ENCODE data around the gene CKB. TPM values are rescaled to one million over a fixed set of nuclear protein-coding genes. Genes with fewer than 3 reads are reported as not detected.

CKB gene
- total RNA-seq, 1 donor from 2014 or later, result 178 TPM

DNA sequence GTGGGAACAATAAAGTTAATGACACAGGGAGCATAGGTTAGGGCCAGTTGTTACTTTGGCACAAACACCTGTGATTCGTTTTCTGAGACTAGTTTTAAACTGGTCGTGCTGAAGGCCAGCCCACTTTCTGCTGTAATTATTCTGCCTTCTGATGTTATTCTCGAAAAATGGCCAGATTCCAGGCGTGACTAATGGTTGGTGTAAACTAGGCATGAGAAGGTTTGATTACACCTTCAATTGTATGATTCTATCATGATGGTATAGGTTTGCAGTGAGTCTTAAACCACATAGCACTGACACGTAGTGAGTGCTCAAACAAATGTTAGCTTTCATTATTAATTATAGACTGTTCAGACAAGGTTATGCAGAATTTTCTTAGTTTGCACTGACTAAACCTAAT lies 39.0 kb downstream of the CKB start:
- Histone ChIP-seq H3K9me3 (ENCODE audit: insufficient read depth, low read depth, low read length) (no peaks in the 10 kb centered on the region), H2AFZ (ENCODE audit: low read depth, low read length) (no peak overlapping the region), H3K4me3 (ENCODE audit: insufficient read depth, low read depth, low read length) (no peak overlapping the region), H3K27ac (ENCODE audit: low read depth, low read length) (peak overlapping the region; percentile 48), H3K4me2 (ENCODE audit: low read length) (peak overlapping the region; percentile 59), H3K4me1 (ENCODE audit: insufficient read depth, low read length) (peaks cover 7% of the 10 kb centered on the region), H3K36me3 (ENCODE audit: insufficient read depth, low read length) (peaks cover 25% of the 10 kb centered on the region), H3K79me2 (ENCODE audit: insufficient read depth, low read length) (peaks cover 16% of the 10 kb centered on the region), H3K27me3 (ENCODE audit: insufficient read depth, low read length) (no peaks in the 10 kb centered on the region), H3K9ac (ENCODE audit: low read length) (no peak overlapping the region), H4K20me1 (ENCODE audit: insufficient read depth, low read length) (peaks cover 36% of the 10 kb centered on the region)
- no peak for TF ChIP-seq EZH2 (IDR thresholded peaks at IDR 0.05; ENCODE audit: insufficient read depth, low read length)
- TF ChIP-seq, protein P1, sequence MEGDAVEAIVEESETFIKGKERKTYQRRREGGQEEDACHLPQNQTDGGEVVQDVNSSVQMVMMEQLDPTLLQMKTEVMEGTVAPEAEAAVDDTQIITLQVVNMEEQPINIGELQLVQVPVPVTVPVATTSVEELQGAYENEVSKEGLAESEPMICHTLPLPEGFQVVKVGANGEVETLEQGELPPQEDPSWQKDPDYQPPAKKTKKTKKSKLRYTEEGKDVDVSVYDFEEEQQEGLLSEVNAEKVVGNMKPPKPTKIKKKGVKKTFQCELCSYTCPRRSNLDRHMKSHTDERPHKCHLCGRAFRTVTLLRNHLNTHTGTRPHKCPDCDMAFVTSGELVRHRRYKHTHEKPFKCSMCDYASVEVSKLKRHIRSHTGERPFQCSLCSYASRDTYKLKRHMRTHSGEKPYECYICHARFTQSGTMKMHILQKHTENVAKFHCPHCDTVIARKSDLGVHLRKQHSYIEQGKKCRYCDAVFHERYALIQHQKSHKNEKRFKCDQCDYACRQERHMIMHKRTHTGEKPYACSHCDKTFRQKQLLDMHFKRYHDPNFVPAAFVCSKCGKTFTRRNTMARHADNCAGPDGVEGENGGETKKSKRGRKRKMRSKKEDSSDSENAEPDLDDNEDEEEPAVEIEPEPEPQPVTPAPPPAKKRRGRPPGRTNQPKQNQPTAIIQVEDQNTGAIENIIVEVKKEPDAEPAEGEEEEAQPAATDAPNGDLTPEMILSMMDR (IDR thresholded peaks at IDR 0.05; ENCODE audit: insufficient read depth, low read depth, low read length), result no peak
- no peaks in the 10 kb centered on the region for H3K27me3 Mint-ChIP-seq (ENCODE audit: low read depth, unreplicated experiment)
- peaks cover 2% of the 10 kb centered on the region for H3K4me1 Mint-ChIP-seq (ENCODE audit: low read depth, unreplicated experiment)
- DNase-seq (ENCODE audit: low read depth) (peak; percentile 92), FAIRE-seq (no peak)
- H3K27ac Mint-ChIP-seq (ENCODE audit: unreplicated experiment), result no peak overlapping the region
- no peak overlapping the region for H3K4me3 Mint-ChIP-seq (ENCODE audit: unreplicated experiment)
- H3K36me3 Mint-ChIP-seq (ENCODE audit: low read depth, unreplicated experiment), result peaks cover 20% of the 10 kb centered on the region
- no peaks in the 10 kb centered on the region for H3K9me3 Mint-ChIP-seq (ENCODE audit: unreplicated experiment)

DNA sequence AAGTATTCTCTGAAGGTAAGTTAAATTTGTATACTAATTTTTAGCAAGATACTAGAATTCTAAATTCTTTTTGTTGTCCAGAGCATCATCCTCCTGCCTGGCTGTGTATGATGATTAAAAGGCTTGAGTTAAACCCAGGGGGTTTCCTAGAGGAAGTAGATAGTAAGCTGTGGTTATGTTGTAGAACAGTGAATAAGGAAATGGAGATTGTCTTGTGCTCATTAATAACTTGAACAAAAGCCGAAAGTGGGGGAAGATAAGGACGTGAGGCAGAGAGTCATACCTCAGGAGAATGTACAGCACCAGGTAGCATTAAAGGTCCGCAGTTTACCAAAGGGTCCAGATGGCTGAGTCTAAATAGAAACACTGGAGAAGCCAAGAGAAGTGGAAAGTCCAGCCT lies 42.0 kb downstream of the CKB start:
- Histone ChIP-seq H3K4me3 (ENCODE audit: insufficient read depth, low read depth, low read length) (no peak overlapping the region), H3K36me3 (ENCODE audit: insufficient read depth, low read length) (peaks cover 27% of the 10 kb centered on the region), H3K4me2 (ENCODE audit: low read length) (no peak overlapping the region), H3K9me3 (ENCODE audit: insufficient read depth, low read depth, low read length) (no peaks in the 10 kb centered on the region), H3K9ac (ENCODE audit: low read length) (no peak overlapping the region), H4K20me1 (ENCODE audit: insufficient read depth, low read length) (peaks cover 40% of the 10 kb centered on the region), H3K79me2 (ENCODE audit: insufficient read depth, low read length) (peaks cover 12% of the 10 kb centered on the region), H3K4me1 (ENCODE audit: insufficient read depth, low read length) (peaks cover 6% of the 10 kb centered on the region), H3K27ac (ENCODE audit: low read depth, low read length) (no peak overlapping the region), H2AFZ (ENCODE audit: low read depth, low read length) (no peak overlapping the region), H3K27me3 (ENCODE audit: insufficient read depth, low read length) (no peaks in the 10 kb centered on the region)
- DNase-seq (ENCODE audit: low read depth), result no peak
- H3K27me3 Mint-ChIP-seq (ENCODE audit: low read depth, unreplicated experiment), result no peaks in the 10 kb centered on the region
- peaks cover 2% of the 10 kb centered on the region for H3K4me1 Mint-ChIP-seq (ENCODE audit: low read depth, unreplicated experiment)
- H3K27ac Mint-ChIP-seq (ENCODE audit: unreplicated experiment), result no peak overlapping the region
- FAIRE-seq, result no peak
- no peak overlapping the region for H3K4me3 Mint-ChIP-seq (ENCODE audit: unreplicated experiment)
- no peaks in the 10 kb centered on the region for H3K9me3 Mint-ChIP-seq (ENCODE audit: unreplicated experiment)
- H3K36me3 Mint-ChIP-seq (ENCODE audit: low read depth, unreplicated experiment), result peaks cover 17% of the 10 kb centered on the region
- TF ChIP-seq, protein P1 (IDR thresholded peaks at IDR 0.05; ENCODE audit: insufficient read depth, low read depth, low read length), result no peak
- TF ChIP-seq EZH2 (IDR thresholded peaks at IDR 0.05; ENCODE audit: insufficient read depth, low read length), result no peak

GRCh38 chr14:103476631-103477030 lies 46.0 kb downstream of the CKB start:
- Mint-ChIP-seq H3K27ac (ENCODE audit: unreplicated experiment) (no peak overlapping the region), H3K9me3 (ENCODE audit: unreplicated experiment) (no peaks in the 10 kb centered on the region), H3K36me3 (ENCODE audit: low read depth, unreplicated experiment) (peaks cover 31% of the 10 kb centered on the region), H3K4me3 (ENCODE audit: unreplicated experiment) (no peak overlapping the region), H3K27me3 (ENCODE audit: low read depth, unreplicated experiment) (no peaks in the 10 kb centered on the region), H3K4me1 (ENCODE audit: low read depth, unreplicated experiment) (peaks cover 10% of the 10 kb centered on the region)
- Histone ChIP-seq H3K9ac (ENCODE audit: low read length) (no peak overlapping the region), H2AFZ (ENCODE audit: low read depth, low read length) (no peak overlapping the region), H4K20me1 (ENCODE audit: insufficient read depth, low read length) (peaks cover 23% of the 10 kb centered on the region), H3K79me2 (ENCODE audit: insufficient read depth, low read length) (peaks cover 3% of the 10 kb centered on the region), H3K4me3 (ENCODE audit: insufficient read depth, low read depth, low read length) (no peak overlapping the region), H3K9me3 (ENCODE audit: insufficient read depth, low read depth, low read length) (no peaks in the 10 kb centered on the region), H3K27me3 (ENCODE audit: insufficient read depth, low read length) (no peaks in the 10 kb centered on the region), H3K4me1 (ENCODE audit: insufficient read depth, low read length) (no peaks in the 10 kb centered on the region), H3K36me3 (ENCODE audit: insufficient read depth, low read length) (peaks cover 38% of the 10 kb centered on the region), H3K4me2 (ENCODE audit: low read length) (no peak overlapping the region), H3K27ac (ENCODE audit: low read depth, low read length) (no peak overlapping the region)
- FAIRE-seq, result no peak
- no peak for TF ChIP-seq EZH2 (IDR thresholded peaks at IDR 0.05; ENCODE audit: insufficient read depth, low read length)
- TF ChIP-seq, protein P1 (IDR thresholded peaks at IDR 0.05; ENCODE audit: insufficient read depth, low read depth, low read length), result no peak
- DNase-seq (ENCODE audit: low read depth), result no peak

Data from astrocyte (in vitro differentiated cells and primary cell).